NCI-H69 (cell line): ENCODE results near the gene EXOC6B.
A peak's percentile ranks its signal among the peaks of the same experiment; 100 is the strongest.

Source experiments
- DNase-seq: peaks from one replicate; lab custom pipeline; 2025; lab: John Stamatoyannopoulos, UW

EXOC6B gene

GRCh38 chr2:72789241-72789640 lies 36.6 kb downstream of the EXOC6B start:
- DNase-seq: no peak

- no peak for DNase-seq
Measured at GRCh38 chr2:72788756-72789155, 37.1 kb downstream of the EXOC6B start.

GRCh38 chr2:72785517-72785916 lies 40.3 kb downstream of the EXOC6B start:
- DNase-seq: no peak

GRCh38 chr2:72782520-72782919 lies 43.3 kb downstream of the EXOC6B start:
- DNase-seq: no peak

GRCh38 chr2:72781480-72781879 lies 44.4 kb downstream of the EXOC6B start:
- peak; percentile 62 for DNase-seq

GRCh38 chr2:72780477-72780876 lies 45.4 kb downstream of the EXOC6B start:
- DNase-seq: peak; percentile 63

- no peak for DNase-seq
Measured at GRCh38 chr2:72779495-72779894, 46.3 kb downstream of the EXOC6B start.

GRCh38 chr2:72778410-72778809 lies 47.4 kb downstream of the EXOC6B start:
- no peak for DNase-seq

GRCh38 chr2:72770879-72771461 lies 54.9 kb downstream of the EXOC6B start:
- DNase-seq: peak; percentile 63

- DNase-seq: no peak
Measured at GRCh38 chr2:72765997-72766609, 59.7 kb downstream of the EXOC6B start.

- DNase-seq: no peak
Measured at GRCh38 chr2:72762276-72762675, 63.6 kb downstream of the EXOC6B start.

- no peak for DNase-seq
Measured at GRCh38 chr2:72759755-72760154, 66.1 kb downstream of the EXOC6B start.

GRCh38 chr2:72757177-72757775 lies 68.6 kb downstream of the EXOC6B start:
- DNase-seq: no peak

- DNase-seq: peak; percentile 81
Measured at GRCh38 chr2:72755647-72756423, 70.0 kb downstream of the EXOC6B start.

- peak; percentile 16 for DNase-seq
Measured at GRCh38 chr2:72754628-72755320, 71.1 kb downstream of the EXOC6B start.

GRCh38 chr2:72750977-72751639 lies 74.7 kb downstream of the EXOC6B start:
- no peak for DNase-seq

- DNase-seq: no peak
Measured at GRCh38 chr2:72750466-72750865, 75.4 kb downstream of the EXOC6B start.

- no peak for DNase-seq
Measured at GRCh38 chr2:72747344-72747743, 78.5 kb downstream of the EXOC6B start.

- DNase-seq: peak; percentile 70
Measured at GRCh38 chr2:72745679-72746368, 80.0 kb downstream of the EXOC6B start.

GRCh38 chr2:72744049-72744448 lies 81.8 kb downstream of the EXOC6B start:
- no peak for DNase-seq

- no peak for DNase-seq
Measured at GRCh38 chr2:72743481-72743880, 82.4 kb downstream of the EXOC6B start.
